Stimulated activated CD8-positive, alpha-beta memory T cell treated with anti-CD3 and anti-CD28 coated beads, Interleukin-15, amount 100 ng/mL, for 1 hour (primary cell): ENCODE measurements around the gene IFIT1B.
A peak's percentile ranks its signal among the peaks of the same experiment; 100 is the strongest.

Source experiments
- DNase-seq: peaks from one replicate; pipeline ENCODE4 v3.0.0-alpha.2; 2020; ENCODE audit warnings: low read depth

Gene IFIT1B

GRCh38 chr10:89414146-89414878, 36.5 kb downstream of the IFIT1B start, which contains the start of gene IFIT5:
Gene IFIT5 (plus strand): TSS chr10:89414568. CDS start chr10:89414799, 231 bp downstream.
- peak; percentile 30 for DNase-seq

- DNase-seq: no peak
These were observed 37.3 kb downstream of the IFIT1B start for GRCh38 chr10:89414879-89415821.

GRCh38 chr10:89416465-89416864, 38.6 kb downstream of the IFIT1B start:
- no peak for DNase-seq

- DNase-seq: no peak
These were observed 41.7 kb downstream of the IFIT1B start for GRCh38 chr10:89419548-89419947.

GRCh38 chr10:89421018-89421476, 43.2 kb downstream of the IFIT1B start:
- no peak for DNase-seq

- DNase-seq: no peak
These were observed 47.1 kb downstream of the IFIT1B start for GRCh38 chr10:89425000-89425399.

- DNase-seq: no peak
These were observed 48.5 kb downstream of the IFIT1B start for GRCh38 chr10:89426230-89426868.

- no peak for DNase-seq
These were observed 49.8 kb downstream of the IFIT1B start for GRCh38 chr10:89427629-89428028.

- no peak for DNase-seq
These were observed 51.0 kb downstream of the IFIT1B start for GRCh38 chr10:89428877-89429276.

- no peak for DNase-seq
These were observed 54.1 kb downstream of the IFIT1B start for GRCh38 chr10:89431977-89432376.
